ENCODE data around the gene CCDC14.
"Not testable (repeated sequence)": the region's sequence is repeated elsewhere in the genome, so short reads cannot be mapped to it uniquely, and the experiment has no call there.

Gene CCDC14

GRCh38 chr3:123960781-123961507 is at the start of gene CCDC14:
CCDC14 (minus strand) TSS chr3:123961229; CDS start chr3:123961173, 56 bp downstream.
- DNase-seq (ENCODE audit: low read depth) = peak; percentile 69
- peak within 1 kb of the TSS; percentile 77 for H3K4me3 ChIP-seq (ENCODE audit: control insufficient read depth, low read depth, low read length)
- TF ChIP-seq CTCF (IDR thresholded peaks at IDR 0.05; ENCODE audit: control insufficient read depth, insufficient read depth, low read depth, low read length, missing control alignments) = no peak

GRCh38 chr3:124008321-124008720 is 47.3 kb upstream of the CCDC14 start:
- not testable (repeated sequence) for H3K4me3 ChIP-seq (ENCODE audit: control insufficient read depth, low read depth, low read length); DNase-seq (ENCODE audit: low read depth)

GRCh38 chr3:124007186-124007585 is 46.2 kb upstream of the CCDC14 start:
- no peak for TF ChIP-seq CTCF (IDR thresholded peaks at IDR 0.05; ENCODE audit: control insufficient read depth, insufficient read depth, low read depth, low read length, missing control alignments)
- no peak for DNase-seq (ENCODE audit: low read depth)
- no peak overlapping the region for H3K4me3 ChIP-seq (ENCODE audit: control insufficient read depth, low read depth, low read length)

- not testable (repeated sequence) for DNase-seq (ENCODE audit: low read depth); H3K4me3 ChIP-seq (ENCODE audit: control insufficient read depth, low read depth, low read length)
Observed at GRCh38 chr3:124002405-124003079, 41.5 kb upstream of the CCDC14 start.

GRCh38 chr3:124001366-124001765 is 40.3 kb upstream of the CCDC14 start:
- DNase-seq (ENCODE audit: low read depth); H3K4me3 ChIP-seq (ENCODE audit: control insufficient read depth, low read depth, low read length): not testable (repeated sequence)

GRCh38 chr3:123997543-123997942 is 36.5 kb upstream of the CCDC14 start:
- no peak for TF ChIP-seq CTCF (IDR thresholded peaks at IDR 0.05; ENCODE audit: control insufficient read depth, insufficient read depth, low read depth, low read length, missing control alignments)

GRCh38 chr3:123993818-123994217 is 32.8 kb upstream of the CCDC14 start:
- no peak for DNase-seq (ENCODE audit: low read depth)
- TF ChIP-seq CTCF (IDR thresholded peaks at IDR 0.05; ENCODE audit: control insufficient read depth, insufficient read depth, low read depth, low read length, missing control alignments) = no peak
- no peak overlapping the region for H3K4me3 ChIP-seq (ENCODE audit: control insufficient read depth, low read depth, low read length)

More at GRCh38 chr3:123997543-123997942, 36.5 kb upstream of the CCDC14 start:
- no peak overlapping the region for H3K4me3 ChIP-seq (ENCODE audit: control insufficient read depth, low read depth, low read length)
- no peak for DNase-seq (ENCODE audit: low read depth)

- DNase-seq (ENCODE audit: low read depth); H3K4me3 ChIP-seq (ENCODE audit: control insufficient read depth, low read depth, low read length): not testable (repeated sequence)
Observed at GRCh38 chr3:123991730-123992588, 30.9 kb upstream of the CCDC14 start, which contains the start of gene ROPN1. ROPN1 (minus strand) TSS chr3:123992124; CDS start chr3:123980481, 11,643 bp downstream.

Measured in AG09309 (cell line).